Glutamatergic neuron (in vitro differentiated cells): Measurements from ENCODE around the gene PRICKLE3. TPM values are rescaled to one million over a fixed set of nuclear protein-coding genes. Genes with fewer than 3 reads are reported as not detected.

Experiments used
- DNase-seq: peaks from one replicate; pipeline ENCODE4 v3.0.0; 2022
- H3K27ac Mint-ChIP-seq: one replicate; pipeline ENCODE4 v1.8.0; 2020; ENCODE audit warnings: mild to moderate bottlenecking, mixed read lengths, inconsistent platforms; ENCODE audit not compliant: unreplicated experiment
- H3K27me3 Mint-ChIP-seq: one replicate; pipeline ENCODE4 v1.8.0; 2020; ENCODE audit warnings: mild to moderate bottlenecking, moderate library complexity, mixed read lengths, inconsistent platforms; ENCODE audit not compliant: unreplicated experiment
- H3K36me3 Mint-ChIP-seq: one replicate; pipeline ENCODE4 v1.8.0; 2020; ENCODE audit warnings: mild to moderate bottlenecking, mixed read lengths, inconsistent platforms; ENCODE audit not compliant: unreplicated experiment
- H3K4me1 Mint-ChIP-seq: one replicate; pipeline ENCODE4 v1.8.0; 2020; ENCODE audit warnings: mild to moderate bottlenecking, low read depth, mixed read lengths, inconsistent platforms; ENCODE audit not compliant: unreplicated experiment
- H3K4me3 Mint-ChIP-seq: one replicate; pipeline ENCODE4 v1.8.0; 2020; ENCODE audit warnings: mild to moderate bottlenecking, mixed read lengths, inconsistent platforms; ENCODE audit not compliant: unreplicated experiment
- H3K9me3 Mint-ChIP-seq: one replicate; pipeline ENCODE4 v1.8.0; 2020; ENCODE audit warnings: mild to moderate bottlenecking, moderate library complexity, mixed read lengths, inconsistent platforms; ENCODE audit not compliant: unreplicated experiment
- total RNA-seq: library from RNA; stranded (reverse); fragmentation: NEBNext Ultra II Directional; extraction: Animal tissue kit (Norgen Biotek cat#: 25700); gene quantifications from one replicate; pipeline ENCODE4 v1.2.1, GENCODE V29; 2021; ENCODE audit not compliant: unreplicated experiment
- TF ChIP-seq, protein P1 (sequence below): fragments of 200-600 bp; sonication (generic); IDR thresholded peaks from one replicate; pipeline ENCODE4 v1.5.0; 2021; ENCODE audit not compliant: partially characterized antibody, unreplicated experiment

PRICKLE3 gene
- total RNA-seq, 1 donor from 2014 or later = 1.6 TPM

DNA sequence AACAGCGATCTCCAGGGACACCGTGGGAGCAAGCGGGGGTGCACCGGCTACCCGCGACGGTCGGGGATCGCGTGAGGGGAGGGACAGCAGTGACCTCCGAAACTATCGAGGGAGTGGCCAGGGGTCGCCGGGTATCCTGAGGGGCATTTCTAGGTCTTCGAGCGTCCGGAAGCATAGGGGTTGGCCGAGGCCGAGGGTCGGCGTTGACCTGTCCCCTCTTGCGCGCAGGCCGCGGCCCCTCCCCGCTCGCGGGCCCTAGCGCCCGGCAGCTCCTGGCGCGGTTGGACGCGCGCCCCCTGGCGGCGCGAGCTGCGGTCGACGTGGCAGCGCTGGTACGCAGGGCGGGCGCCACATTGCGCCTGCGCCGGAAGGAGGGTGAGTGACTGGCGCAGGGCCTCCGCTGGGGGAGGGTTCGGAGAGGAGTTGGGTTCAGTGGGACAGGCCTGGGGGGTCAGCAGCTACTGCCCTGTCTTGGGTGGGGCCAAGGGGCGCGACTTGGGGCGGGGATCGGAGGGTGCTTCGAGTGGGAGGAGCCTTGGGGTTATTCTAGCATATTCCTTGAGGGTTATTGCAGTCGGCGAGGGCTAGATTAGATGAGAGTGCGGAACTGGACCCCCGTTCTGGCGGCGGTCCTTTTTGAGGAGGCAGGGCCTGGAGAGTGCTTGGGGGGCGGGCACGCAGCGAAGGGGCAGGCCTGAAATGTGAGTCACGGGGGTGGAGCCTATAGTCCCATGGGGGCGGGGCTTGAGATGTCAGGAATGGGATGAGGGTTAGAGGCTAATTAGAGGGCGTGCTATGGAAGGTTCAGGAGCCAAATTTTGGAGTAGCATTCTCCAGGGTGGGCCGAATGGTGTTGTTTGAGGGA, 22.4 kb downstream of the PRICKLE3 start:
- TF ChIP-seq, protein P1, sequence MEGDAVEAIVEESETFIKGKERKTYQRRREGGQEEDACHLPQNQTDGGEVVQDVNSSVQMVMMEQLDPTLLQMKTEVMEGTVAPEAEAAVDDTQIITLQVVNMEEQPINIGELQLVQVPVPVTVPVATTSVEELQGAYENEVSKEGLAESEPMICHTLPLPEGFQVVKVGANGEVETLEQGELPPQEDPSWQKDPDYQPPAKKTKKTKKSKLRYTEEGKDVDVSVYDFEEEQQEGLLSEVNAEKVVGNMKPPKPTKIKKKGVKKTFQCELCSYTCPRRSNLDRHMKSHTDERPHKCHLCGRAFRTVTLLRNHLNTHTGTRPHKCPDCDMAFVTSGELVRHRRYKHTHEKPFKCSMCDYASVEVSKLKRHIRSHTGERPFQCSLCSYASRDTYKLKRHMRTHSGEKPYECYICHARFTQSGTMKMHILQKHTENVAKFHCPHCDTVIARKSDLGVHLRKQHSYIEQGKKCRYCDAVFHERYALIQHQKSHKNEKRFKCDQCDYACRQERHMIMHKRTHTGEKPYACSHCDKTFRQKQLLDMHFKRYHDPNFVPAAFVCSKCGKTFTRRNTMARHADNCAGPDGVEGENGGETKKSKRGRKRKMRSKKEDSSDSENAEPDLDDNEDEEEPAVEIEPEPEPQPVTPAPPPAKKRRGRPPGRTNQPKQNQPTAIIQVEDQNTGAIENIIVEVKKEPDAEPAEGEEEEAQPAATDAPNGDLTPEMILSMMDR = peak; percentile 84
- H3K27ac Mint-ChIP-seq = peak overlapping the region; percentile 92
- peaks cover 5% of the 10 kb centered on the region for H3K4me1 Mint-ChIP-seq
- peak overlapping the region; percentile 83 for H3K4me3 Mint-ChIP-seq
- H3K9me3 Mint-ChIP-seq = no peaks in the 10 kb centered on the region
- DNase-seq = peak; percentile 82
- peaks cover 9% of the 10 kb centered on the region for H3K27me3 Mint-ChIP-seq
- H3K36me3 Mint-ChIP-seq = no peaks in the 10 kb centered on the region

DNA sequence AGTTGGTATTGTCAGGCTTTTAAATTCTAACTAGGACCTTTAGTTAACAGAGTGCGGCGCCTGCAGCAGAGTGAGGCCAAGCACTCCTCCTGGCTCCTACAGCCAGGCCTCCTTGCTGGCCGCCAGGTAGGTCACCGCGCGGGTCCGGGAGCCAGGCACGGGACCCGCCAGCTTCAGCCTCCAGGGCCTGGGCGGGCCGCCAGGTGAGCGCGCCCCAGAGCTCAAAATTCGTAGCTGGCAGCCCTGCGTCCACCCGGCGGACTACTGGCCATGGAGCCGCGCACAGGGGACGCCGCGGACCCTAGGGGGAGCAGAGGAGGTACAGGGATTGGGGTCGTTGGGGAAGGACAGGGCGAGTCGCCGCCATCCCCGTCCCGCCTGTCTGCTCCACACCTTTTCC, 23.6 kb downstream of the PRICKLE3 start, which contains the start of gene MAGIX:
Gene MAGIX (plus strand): TSS at position 139 of the 400 bp plus-strand sequence. CDS start 132 bp downstream, at position 271.
- TF ChIP-seq, protein P1 = no peak
- no peaks in the 10 kb centered on the region for H3K36me3 Mint-ChIP-seq
- H3K4me3 Mint-ChIP-seq = peak within 1 kb of the TSS; percentile 64
- H3K9me3 Mint-ChIP-seq = no peaks in the 10 kb centered on the region
- H3K27ac Mint-ChIP-seq = no peak within 1 kb of the TSS
- H3K4me1 Mint-ChIP-seq = peaks cover 5% of the 10 kb centered on the region
- no peak for DNase-seq
- H3K27me3 Mint-ChIP-seq = peaks cover 9% of the 10 kb centered on the region

DNA sequence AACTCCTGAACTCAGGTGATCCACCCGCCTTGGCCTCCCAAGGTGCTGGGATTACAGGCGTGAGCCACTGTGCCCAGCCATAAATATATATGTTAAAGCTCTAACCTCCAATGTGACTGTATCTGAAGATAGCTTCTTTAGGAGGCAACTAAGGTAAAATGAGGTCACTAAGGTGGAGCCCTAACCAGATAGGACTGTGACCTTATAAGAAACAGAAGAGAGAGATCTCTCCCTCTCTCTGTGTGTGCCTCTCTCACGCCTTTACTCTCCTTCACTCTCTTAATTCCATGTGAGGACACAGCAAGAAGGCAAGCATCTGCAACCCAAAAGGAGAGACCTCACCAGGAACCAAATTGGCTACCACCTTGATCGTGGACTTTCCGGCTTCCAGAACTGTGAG, 24.5 kb downstream of the PRICKLE3 start:
- no peak overlapping the region for H3K27ac Mint-ChIP-seq
- DNase-seq = no peak
- no peaks in the 10 kb centered on the region for H3K9me3 Mint-ChIP-seq
- TF ChIP-seq, protein P1 = no peak
- H3K36me3 Mint-ChIP-seq = no peaks in the 10 kb centered on the region
- peaks cover 9% of the 10 kb centered on the region for H3K27me3 Mint-ChIP-seq
- peaks cover 4% of the 10 kb centered on the region for H3K4me1 Mint-ChIP-seq
- no peak overlapping the region for H3K4me3 Mint-ChIP-seq

DNA sequence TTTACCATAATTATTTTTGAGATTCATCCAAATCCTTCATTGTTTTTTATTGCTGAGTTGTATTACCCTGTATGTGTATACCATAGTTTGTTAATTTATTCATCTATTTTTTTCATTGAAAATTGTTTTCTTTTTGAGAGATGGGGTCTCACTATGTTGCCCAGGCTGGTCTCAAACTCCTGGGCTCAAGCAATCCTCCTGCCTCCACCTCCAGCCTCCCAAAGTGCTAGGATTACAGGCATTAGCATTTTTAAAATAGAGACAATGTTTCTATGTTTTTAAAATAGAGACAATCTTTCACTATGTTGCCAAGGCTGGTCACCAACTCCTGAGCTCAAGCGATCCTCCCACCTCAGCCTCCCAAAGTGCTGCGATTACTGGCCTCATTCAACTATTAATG, 25.3 kb downstream of the PRICKLE3 start:
- Mint-ChIP-seq H3K4me1 (peaks cover 4% of the 10 kb centered on the region), H3K4me3 (no peak overlapping the region), H3K9me3 (no peaks in the 10 kb centered on the region), H3K27me3 (peaks cover 8% of the 10 kb centered on the region), H3K27ac (no peak overlapping the region), H3K36me3 (no peaks in the 10 kb centered on the region)
- TF ChIP-seq, protein P1 = no peak
- DNase-seq = no peak

DNA sequence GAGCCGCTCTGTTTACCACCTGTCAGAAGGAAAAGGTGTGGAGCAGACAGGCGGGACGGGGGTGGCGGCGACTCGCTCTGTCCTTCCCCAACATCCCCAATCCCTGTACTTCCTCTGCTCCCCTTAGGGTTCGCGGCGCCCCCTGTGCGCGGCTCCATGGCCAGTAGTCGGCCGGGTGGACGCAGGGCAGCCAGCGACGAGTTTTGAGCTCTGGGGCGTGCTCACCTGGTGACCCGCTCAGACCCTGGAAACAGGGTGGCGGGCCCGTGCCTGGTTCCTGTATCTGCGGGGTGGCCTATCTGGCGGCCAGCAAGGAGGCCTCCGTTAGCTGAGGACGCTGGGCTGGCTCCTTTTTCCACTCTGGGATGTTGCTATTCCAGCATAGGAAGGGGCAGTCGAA, 29.0 kb downstream of the PRICKLE3 start:
- Mint-ChIP-seq H3K27me3 (peaks cover 6% of the 10 kb centered on the region), H3K36me3 (no peaks in the 10 kb centered on the region), H3K27ac (no peak overlapping the region), H3K4me3 (no peak overlapping the region), H3K9me3 (peaks cover 2% of the 10 kb centered on the region), H3K4me1 (peaks cover 3% of the 10 kb centered on the region)
- TF ChIP-seq, protein P1 = no peak
- no peak for DNase-seq
